H1 (cell line): ENCODE data around the gene MOB4. TPM values are rescaled to one million over a fixed set of nuclear protein-coding genes. Genes with fewer than 3 reads are reported as not detected.

Source experiments
- CTCF ChIA-PET: fragments of 300-600 bp; sonication (Branson Sonifier 250); formaldehyde crosslinking; loops from one replicate; lab custom pipeline; 2021; ENCODE audit not compliant: partially characterized antibody; lab: Charles Lee
- POLR2A ChIA-PET: fragments of 300-600 bp; sonication (Branson Sonifier 250); formaldehyde crosslinking; loops from one replicate; lab custom pipeline; 2021; ENCODE audit warnings: inconsistent platforms; ENCODE audit not compliant: partially characterized antibody; lab: Charles Lee
- DNase-seq, 2 experiments: peaks; one replicate each; pipeline versions ENCODE4 v3.0.0 to v3.0.0-alpha.2; 2010 to 2022; ENCODE audit warnings: low spot score in 2 of 2, low read depth in 1 of 2, mixed read lengths in 1 of 2
- FAIRE-seq: peaks from 2 replicates; lab custom pipeline; 2011; peaks lifted over from hg19 to GRCh38; lab: Jason Lieb, UNC
- H2AFZ ChIP-seq: 2 replicates; pipeline ENCODE4 v1.8.1; 2012; ENCODE audit warnings: low read length, inconsistent platforms
- H2AK5ac ChIP-seq: 2 replicates; pipeline ENCODE4 v1.6.1; 2013; ENCODE audit warnings: low read depth, low read length
- H2BK120ac ChIP-seq: replicated peaks from 2 replicates; pipeline ENCODE3; 2013; ENCODE audit warnings: low read depth, low read length, inconsistent platforms
- H2BK12ac ChIP-seq: 2 replicates; pipeline ENCODE4 v1.6.1; 2013; ENCODE audit warnings: low read depth, low read length
- H2BK15ac ChIP-seq: 2 replicates; pipeline ENCODE4 v1.6.1; 2013; ENCODE audit warnings: low read length
- H2BK20ac ChIP-seq: 2 replicates; pipeline ENCODE4 v1.6.1; 2013; ENCODE audit warnings: low read length
- H2BK5ac ChIP-seq: 2 replicates; pipeline ENCODE4 v1.6.1; 2013; ENCODE audit warnings: low read depth, low read length
- H3K14ac ChIP-seq: 2 replicates; pipeline ENCODE4 v1.6.1; 2013; ENCODE audit warnings: inconsistent platforms; ENCODE audit not compliant: insufficient read length
- H3K18ac ChIP-seq: 2 replicates; pipeline ENCODE4 v1.6.1; 2013; ENCODE audit warnings: low read length; ENCODE audit errors: extremely low read depth
- H3K23ac ChIP-seq: 2 replicates; pipeline ENCODE4 v1.6.1; 2013; ENCODE audit warnings: inconsistent platforms; ENCODE audit not compliant: insufficient read length
- H3K23me2 ChIP-seq: 2 replicates; pipeline ENCODE4 v1.6.1; 2013; ENCODE audit warnings: low read depth, low read length
- H3K27ac ChIP-seq: 2 replicates; pipeline ENCODE4 v1.6.1; 2011; ENCODE audit warnings: low read depth, low read length, inconsistent platforms
- H3K27me3 ChIP-seq, 4 experiments: replicated peaks in 1 of 4; 1 replicate in 1 of 4; 2 replicates in 3 of 4; pipeline versions ENCODE4 v1.6.1 to v1.8.1; 2011 to 2013; ENCODE audit warnings: low read length in 3 of 4, mild to moderate bottlenecking in 3 of 4, inconsistent platforms in 2 of 4, mixed read lengths in 2 of 4, moderate library complexity in 1 of 4; ENCODE audit not compliant: control insufficient read depth in 3 of 4, insufficient read depth in 3 of 4; ENCODE audit errors: extremely low read depth in 1 of 4
- H3K36me3 ChIP-seq, 4 experiments: 2 replicates each; pipeline versions ENCODE4 v1.6.1 to v1.8.1; 2011 to 2013; ENCODE audit warnings: mild to moderate bottlenecking in 4 of 4, low read length in 3 of 4, moderate library complexity in 2 of 4, control low read depth in 1 of 4, inconsistent platforms in 1 of 4; ENCODE audit not compliant: insufficient read depth in 4 of 4, control insufficient read depth in 2 of 4
- H3K4ac ChIP-seq: replicated peaks from 2 replicates; pipeline ENCODE3; 2013; ENCODE audit warnings: low read length, low read depth, mixed read lengths, inconsistent platforms; ENCODE audit not compliant: insufficient read length
- H3K4me1 ChIP-seq, 4 experiments: replicated peaks in 1 of 4; 1 replicate in 1 of 4; 2 replicates in 3 of 4; pipeline versions ENCODE4 v1.6.1 to v1.8.1; 2011 to 2013; ENCODE audit warnings: low read length in 3 of 4, inconsistent platforms in 2 of 4, mixed read lengths in 1 of 4; ENCODE audit not compliant: insufficient read depth in 4 of 4, control insufficient read depth in 3 of 4
- H3K4me2 ChIP-seq, 2 experiments: 2 replicates each; pipeline versions ENCODE4 v1.6.1 to v1.8.1; 2011 to 2013; ENCODE audit warnings: low read depth in 2 of 2, low read length in 2 of 2, control low read depth in 1 of 2, inconsistent platforms in 1 of 2, mild to moderate bottlenecking in 1 of 2; ENCODE audit not compliant: insufficient read depth in 1 of 2
- H3K4me3 ChIP-seq, 4 experiments: fragments of 200-600, 300-600 bp in 1 of 4; sonication (generic), shearing (Covaris generic), sonication (Bioruptor Twin) in 1 of 4; 2 replicates each; pipeline versions ENCODE4 v1.5.1 to v1.8.1; 2011 to 2016; ENCODE audit warnings: low read length in 4 of 4, low read depth in 3 of 4, control low read depth in 2 of 4, inconsistent platforms in 2 of 4, mild to moderate bottlenecking in 2 of 4, mixed read lengths in 1 of 4, moderate library complexity in 1 of 4; ENCODE audit not compliant: insufficient read depth in 2 of 4; ENCODE audit errors: extremely low read depth in 1 of 4
- H3K56ac ChIP-seq: replicated peaks from 2 replicates; pipeline ENCODE3; 2013; ENCODE audit warnings: low read depth, mild to moderate bottlenecking, mixed read lengths, low read length, inconsistent platforms; ENCODE audit not compliant: insufficient read length
- H3K79me1 ChIP-seq: 2 replicates; pipeline ENCODE4 v1.6.1; 2013; ENCODE audit warnings: low read depth, low read length, control low read depth
- H3K79me2 ChIP-seq, 2 experiments: 2 replicates each; pipeline versions ENCODE4 v1.6.1 to v1.8.1; 2012 to 2013; ENCODE audit warnings: low read length in 2 of 2, mild to moderate bottlenecking in 2 of 2, inconsistent platforms in 1 of 2; ENCODE audit not compliant: insufficient read depth in 2 of 2, control insufficient read depth in 1 of 2
- H3K9ac ChIP-seq, 4 experiments: replicated peaks in 1 of 4; 1 replicate in 1 of 4; 2 replicates in 3 of 4; pipeline versions ENCODE4 v1.6.1 to v1.8.1; 2011 to 2013; ENCODE audit warnings: low read depth in 3 of 4, low read length in 3 of 4, control low read depth in 2 of 4, mild to moderate bottlenecking in 2 of 4, moderate library complexity in 2 of 4, inconsistent platforms in 1 of 4; ENCODE audit errors: extremely low read depth in 1 of 4
- H3K9me3 ChIP-seq, 2 experiments: 2 replicates each; pipeline versions ENCODE4 v1.6.1 to v1.8.1; 2012 to 2013; ENCODE audit warnings: mild to moderate bottlenecking in 2 of 2, moderate library complexity in 2 of 2, control low read depth in 1 of 2, inconsistent platforms in 1 of 2, low read depth in 1 of 2, low read length in 1 of 2, mixed read lengths in 1 of 2; ENCODE audit not compliant: insufficient read depth in 2 of 2
- H4K20me1 ChIP-seq, 2 experiments: replicated peaks in 1 of 2; 2 replicates each; pipeline versions ENCODE3 to v1.8.1; 2011 to 2013; ENCODE audit warnings: inconsistent platforms in 2 of 2, low read length in 2 of 2, mild to moderate bottlenecking in 1 of 2; ENCODE audit not compliant: insufficient read depth in 2 of 2, control insufficient read depth in 1 of 2
- H4K5ac ChIP-seq: 2 replicates; pipeline ENCODE4 v1.6.1; 2013; ENCODE audit warnings: low read length, low read depth, mixed read lengths, inconsistent platforms; ENCODE audit not compliant: insufficient read length
- H4K8ac ChIP-seq: 2 replicates; pipeline ENCODE4 v1.8.0; 2013; ENCODE audit warnings: mild to moderate bottlenecking, moderate library complexity, low read length, inconsistent platforms; ENCODE audit not compliant: insufficient read depth; ENCODE audit errors: extremely low read depth
- H4K91ac ChIP-seq: replicated peaks from 2 replicates; pipeline ENCODE3; 2013; ENCODE audit warnings: low read length, mixed read lengths, inconsistent platforms; ENCODE audit not compliant: insufficient read length
- EGR1 ChIP-seq: IDR thresholded peaks from 2 replicates; pipeline ENCODE4 v1.6.1; 2011; ENCODE audit warnings: low read depth, low read length, borderline replicate concordance
- RXRA ChIP-seq: IDR thresholded peaks from 2 replicates; pipeline ENCODE4 v1.6.1; 2011; ENCODE audit warnings: low read depth, mild to moderate bottlenecking, low read length, moderate library complexity; ENCODE audit not compliant: insufficient read depth
- WGBS, 2 experiments: shearing (Covaris generic) in 1 of 2; methylation state at CpG; one replicate each; pipeline versions ENCODE4 v1.1.6 to v1.1.7; 2013 to 2015; ENCODE audit warnings: low lambda C conversion rate in 2 of 2, mixed read lengths in 2 of 2, inconsistent platforms in 1 of 2, low coverage in 1 of 2, missing lambda C conversion rate in 1 of 2; ENCODE audit not compliant: insufficient replicate concordance in 2 of 2, insufficient coverage in 1 of 2, insufficient read length in 1 of 2; ENCODE audit errors: extremely low coverage in 1 of 2, missing lambda C conversion rate in 1 of 2; 5-methylcytosine and 5-hydroxymethylcytosine counted together
- polyA plus RNA-seq, 7 experiments: library from polyadenylated mRNA; depleted of rRNA in 3 of 7; stranded (reverse) in 5 of 7; unstranded in 2 of 7; fragments of >200 nt in 5 of 7; fragments of 200-250 nt in 2 of 7; gene quantifications; 1 replicate in 5 of 7; 2 replicates in 1 of 7; 4 replicates in 1 of 7; pipeline versions ENCODE4 v1.2.1 to v1.2.3, GENCODE V29; 2011 to 2013; ENCODE audit warnings: missing spikeins in 2 of 7, mixed read lengths in 2 of 7
- total RNA-seq: library from RNA; stranded (reverse); fragmentation: NEBNext Ultra II Directional; extraction: Animal tissue kit (Norgen Biotek cat#: 25700); gene quantifications from 2 replicates; pipeline ENCODE4 v1.2.1, GENCODE V29; 2021

The MOB4 gene
- total and polyA plus RNA-seq, 2 of the 8 experiments (the other 6 are each of a cell fraction or from before 2014, with no cell fraction given): 51.5 to 54.2 TPM

DNA sequence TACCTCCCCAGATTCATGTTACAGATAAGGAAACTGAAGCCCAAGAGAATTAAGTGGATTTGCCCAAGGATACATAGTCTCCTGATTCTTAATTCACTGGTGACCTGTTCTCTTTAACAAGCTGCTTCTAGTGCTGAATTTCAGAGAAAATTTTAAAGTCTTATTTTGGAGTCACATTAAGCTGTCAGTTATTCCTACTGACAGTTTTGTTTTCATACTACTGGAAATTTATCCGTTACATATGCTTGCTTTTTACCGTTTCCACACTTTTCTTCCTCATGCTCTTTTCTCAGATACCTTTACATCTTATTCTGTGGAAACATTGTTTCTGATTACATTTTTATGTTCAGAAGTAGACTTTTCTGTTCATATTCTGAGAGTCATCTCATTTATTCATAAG is 1.3 kb downstream of the MOB4 start:
- Histone ChIP-seq H2BK12ac (no peak overlapping the region), H3K36me3 (peaks cover 0 to 3% (median 0%) of the 10 kb centered on the region in 4 experiments; a peak in 1 of 8 replicates), H3K4me1 (peaks cover 0 to 9% (median 5%) of the 10 kb centered on the region in 4 experiments; a peak in 5 of 7 replicates), H4K8ac (no peak overlapping the region), H3K9ac (peak overlapping the region in 1 of 4 experiments; percentile 37; a peak in 2 of 7 replicates), H3K9me3 (no peaks in the 10 kb centered on the region), H3K4me2 (peak overlapping the region; percentile 86), H4K91ac (no peak overlapping the region), H3K14ac (no peak overlapping the region), H3K4ac (no peak overlapping the region), H3K79me1 (no peaks in the 10 kb centered on the region), H4K20me1 (peaks cover 0 to 1% of the 10 kb centered on the region in 2 experiments), H2BK120ac (no peak overlapping the region), H3K56ac (no peak overlapping the region), H3K79me2 (peaks cover 0 to 58% of the 10 kb centered on the region in 2 experiments; a peak in 3 of 4 replicates), H2BK20ac (no peak overlapping the region), H3K27me3 (no peaks in the 10 kb centered on the region), H3K23me2 (peaks cover 8% of the 10 kb centered on the region)
- DNase-seq (no peak), FAIRE-seq (no peak)
- POLR2A ChIA-PET: interaction anchor here (0.9 to 6.6 kb wide), 11 partner anchors 9 to 188 kb away, joined by 3 to 130 read pairs (median 6); partner anchors contain the start of genes HSPD1, HSPE1 and MARS2
- TF ChIP-seq EGR1 (no peak), RXRA (no peak)
- TF ChIP-seq, all 59 proteins: peak for 0
- no peak overlapping the region for H2BK5ac ChIP-seq
- no peak overlapping the region for H2AK5ac ChIP-seq
- H2BK15ac ChIP-seq: no peak overlapping the region
- no peak overlapping the region for H3K23ac ChIP-seq
- CTCF ChIA-PET: interaction anchor here (2.1 kb wide), 1 partner anchor 14 kb away, joined by 5 read pairs; no protein-coding TSS in a partner anchor
- H3K18ac ChIP-seq: no peak overlapping the region
- no peak overlapping the region for H2AFZ ChIP-seq
- H3K4me3 ChIP-seq: peak overlapping the region; percentile 75 to 96 (median 90); a peak in 7 of 8 replicates
- H3K27ac ChIP-seq: no peak overlapping the region
- 85% methylated on average over 2 of the region's 2 CpGs; no CpG with 5 or more reads in 1 of the 2 experiments for WGBS, 2 experiments
- no peak overlapping the region for H4K5ac ChIP-seq
